Right atrium auricular region (tissue), 2 donors: ENCODE results near the gene UBE2V1. TPM values are rescaled to one million over a fixed set of nuclear protein-coding genes. Genes with fewer than 3 reads are reported as not detected.

Source experiments
- DNase-seq: peaks from one replicate; pipeline ENCODE4 v3.0.0-alpha.2; 2019; ENCODE audit warnings: low spot score
- H3K27ac ChIP-seq, 2 donors: fragments of 200-600 bp; sonication (generic); 1 replicate in 1 of 2; 2 replicates in 1 of 2; pipeline ENCODE4 v1.5.1; 2016 to 2019
- H3K27me3 ChIP-seq, 2 donors: fragments of 200-600 bp; sonication (generic); one replicate each; pipeline versions ENCODE4 v1.5.1 to v1.6.0; 2017 to 2019
- H3K36me3 ChIP-seq: fragments of 200-600 bp; sonication (generic); one replicate; pipeline ENCODE4 v1.5.1; 2016
- H3K4me1 ChIP-seq, 2 donors: fragments of 200-600 bp; sonication (generic); one replicate each; pipeline versions ENCODE4 v1.5.1 to v1.6.0; 2017 to 2019
- H3K4me3 ChIP-seq, 2 donors: fragments of 200-600 bp; sonication (generic); 1 replicate in 1 of 2; 2 replicates in 1 of 2; pipeline ENCODE4 v1.5.1; 2017 to 2019; ENCODE audit warnings: mild to moderate bottlenecking in 1 of 2, moderate library complexity in 1 of 2
- H3K9me3 ChIP-seq, 2 donors: fragments of 200-600 bp; sonication (generic); one replicate each; pipeline ENCODE4 v1.5.1; 2019
- total RNA-seq, 2 donors: library from RNA; depleted of rRNA; stranded (reverse); fragments of >200 nt; gene quantifications; one replicate each; pipeline ENCODE4 v1.1.0, GENCODE V29; 2016
- TF ChIP-seq, protein P1 (sequence below), 2 donors: fragments of 200-600 bp; sonication (generic); IDR thresholded peaks; one replicate each; pipeline ENCODE4 v1.5.1; 2019; ENCODE audit warnings: antibody characterized with exemption in 2 of 2

The UBE2V1 gene
- total RNA-seq, 2 donors from 2014 or later = 61.2 to 70.2 TPM

DNA sequence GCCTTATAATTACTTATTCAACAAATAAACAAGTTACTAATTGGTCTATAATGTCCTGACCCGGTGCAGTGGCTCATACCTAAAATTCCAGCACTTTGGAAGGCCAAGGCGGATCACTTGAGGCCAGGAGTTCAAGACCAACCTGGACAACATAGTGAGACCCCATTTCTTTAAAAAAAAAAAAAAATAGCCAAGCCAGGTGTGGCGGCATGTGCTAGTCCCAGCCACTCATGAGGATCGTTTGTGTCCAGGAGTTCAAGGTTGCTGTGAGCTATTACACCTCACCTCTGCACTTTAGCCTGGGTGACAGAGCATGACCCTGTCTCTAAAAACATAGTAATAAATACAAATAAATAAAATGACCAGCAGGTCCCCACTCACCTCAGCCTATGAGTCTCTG lies 9.8 kb upstream of the UBE2V1 start:
- H3K27ac ChIP-seq = no peak overlapping the region
- no peak for DNase-seq

DNA sequence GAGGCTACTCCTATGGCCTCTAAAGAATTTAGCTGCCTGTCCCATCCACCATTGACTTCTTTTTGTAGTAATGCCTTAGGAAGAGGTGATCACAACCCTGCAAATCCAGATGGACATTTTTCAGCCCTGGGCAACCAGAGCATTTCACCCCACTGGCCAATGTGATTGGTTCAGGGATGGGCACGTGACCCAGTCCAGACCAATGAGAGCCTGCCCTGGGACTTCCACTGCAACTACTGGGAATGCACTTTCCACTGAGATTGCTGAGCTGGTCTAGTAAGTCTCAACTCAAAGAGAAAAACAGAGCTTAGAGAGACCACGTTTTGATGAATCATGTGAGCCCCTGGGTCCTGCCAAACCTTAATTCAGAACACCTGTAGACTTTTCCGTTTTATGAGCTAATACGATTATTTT lies 8.9 kb upstream of the UBE2V1 start:
- no peak overlapping the region for H3K4me3 ChIP-seq
- TF ChIP-seq, protein P1, sequence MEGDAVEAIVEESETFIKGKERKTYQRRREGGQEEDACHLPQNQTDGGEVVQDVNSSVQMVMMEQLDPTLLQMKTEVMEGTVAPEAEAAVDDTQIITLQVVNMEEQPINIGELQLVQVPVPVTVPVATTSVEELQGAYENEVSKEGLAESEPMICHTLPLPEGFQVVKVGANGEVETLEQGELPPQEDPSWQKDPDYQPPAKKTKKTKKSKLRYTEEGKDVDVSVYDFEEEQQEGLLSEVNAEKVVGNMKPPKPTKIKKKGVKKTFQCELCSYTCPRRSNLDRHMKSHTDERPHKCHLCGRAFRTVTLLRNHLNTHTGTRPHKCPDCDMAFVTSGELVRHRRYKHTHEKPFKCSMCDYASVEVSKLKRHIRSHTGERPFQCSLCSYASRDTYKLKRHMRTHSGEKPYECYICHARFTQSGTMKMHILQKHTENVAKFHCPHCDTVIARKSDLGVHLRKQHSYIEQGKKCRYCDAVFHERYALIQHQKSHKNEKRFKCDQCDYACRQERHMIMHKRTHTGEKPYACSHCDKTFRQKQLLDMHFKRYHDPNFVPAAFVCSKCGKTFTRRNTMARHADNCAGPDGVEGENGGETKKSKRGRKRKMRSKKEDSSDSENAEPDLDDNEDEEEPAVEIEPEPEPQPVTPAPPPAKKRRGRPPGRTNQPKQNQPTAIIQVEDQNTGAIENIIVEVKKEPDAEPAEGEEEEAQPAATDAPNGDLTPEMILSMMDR (IDR thresholded peaks at IDR 0.05) = no peak
- no peaks in the 10 kb centered on the region for H3K9me3 ChIP-seq
- peaks cover 0 to 8% of the 10 kb centered on the region in 2 donors for H3K4me1 ChIP-seq
- no peaks in the 10 kb centered on the region for H3K27me3 ChIP-seq
- peaks cover 28% of the 10 kb centered on the region for H3K36me3 ChIP-seq
- no peak overlapping the region for H3K27ac ChIP-seq
- no peak for DNase-seq

More for the DNA sequence above, 9.8 kb upstream of the UBE2V1 start:
- Histone ChIP-seq H3K4me3 (no peak overlapping the region), H3K36me3 (peaks cover 34% of the 10 kb centered on the region), H3K27me3 (no peaks in the 10 kb centered on the region), H3K4me1 (peaks cover 0 to 8% of the 10 kb centered on the region in 2 donors), H3K9me3 (no peaks in the 10 kb centered on the region)
- TF ChIP-seq, protein P1 (IDR thresholded peaks at IDR 0.05) = no peak

GRCh38 chr20:50120935-50121693 lies 8.2 kb upstream of the UBE2V1 start:
- DNase-seq = no peak
- peaks cover 24% of the 10 kb centered on the region for H3K36me3 ChIP-seq
- H3K4me3 ChIP-seq = no peak overlapping the region
- no peak overlapping the region for H3K27ac ChIP-seq
- TF ChIP-seq, protein P1 (IDR thresholded peaks at IDR 0.05) = peak; percentile 81 to 90
- H3K4me1 ChIP-seq = peaks cover 0 to 13% of the 10 kb centered on the region in 2 donors
- H3K9me3 ChIP-seq = no peaks in the 10 kb centered on the region
- H3K27me3 ChIP-seq = no peaks in the 10 kb centered on the region

GRCh38 chr20:50118203-50118602 lies 5.3 kb upstream of the UBE2V1 start:
- no peaks in the 10 kb centered on the region for H3K36me3 ChIP-seq
- no peaks in the 10 kb centered on the region for H3K9me3 ChIP-seq
- no peak overlapping the region for H3K4me3 ChIP-seq
- H3K27me3 ChIP-seq = no peaks in the 10 kb centered on the region
- DNase-seq = no peak
- TF ChIP-seq, protein P1 (IDR thresholded peaks at IDR 0.05) = no peak
- H3K4me1 ChIP-seq = peaks cover 0 to 39% of the 10 kb centered on the region in 2 donors
- no peak overlapping the region for H3K27ac ChIP-seq

GRCh38 chr20:50116368-50116999 lies 3.5 kb upstream of the UBE2V1 start:
- Histone ChIP-seq H3K9me3 (no peaks in the 10 kb centered on the region), H3K4me3 (peak overlapping the region; percentile 36 to 55), H3K36me3 (no peaks in the 10 kb centered on the region), H3K4me1 (peaks cover 0 to 49% of the 10 kb centered on the region in 2 donors), H3K27me3 (no peaks in the 10 kb centered on the region), H3K27ac (peak overlapping the region; percentile 76 to 82)
- TF ChIP-seq, protein P1 (IDR thresholded peaks at IDR 0.05) = no peak
- DNase-seq = no peak
